GM21717 (cell line): Measurements from ENCODE around the gene KLF11.
A peak's percentile ranks its signal among the peaks of the same experiment; 100 is the strongest.

ENCODE experiments used
- ATAC-seq: cut with Tn5 transposase; IDR thresholded peaks from one replicate; pipeline ENCODE4 v1.9.1; 2021; ENCODE audit warnings: mild to moderate bottlenecking, moderate library complexity; ENCODE audit not compliant: unreplicated experiment

Gene KLF11

DNA sequence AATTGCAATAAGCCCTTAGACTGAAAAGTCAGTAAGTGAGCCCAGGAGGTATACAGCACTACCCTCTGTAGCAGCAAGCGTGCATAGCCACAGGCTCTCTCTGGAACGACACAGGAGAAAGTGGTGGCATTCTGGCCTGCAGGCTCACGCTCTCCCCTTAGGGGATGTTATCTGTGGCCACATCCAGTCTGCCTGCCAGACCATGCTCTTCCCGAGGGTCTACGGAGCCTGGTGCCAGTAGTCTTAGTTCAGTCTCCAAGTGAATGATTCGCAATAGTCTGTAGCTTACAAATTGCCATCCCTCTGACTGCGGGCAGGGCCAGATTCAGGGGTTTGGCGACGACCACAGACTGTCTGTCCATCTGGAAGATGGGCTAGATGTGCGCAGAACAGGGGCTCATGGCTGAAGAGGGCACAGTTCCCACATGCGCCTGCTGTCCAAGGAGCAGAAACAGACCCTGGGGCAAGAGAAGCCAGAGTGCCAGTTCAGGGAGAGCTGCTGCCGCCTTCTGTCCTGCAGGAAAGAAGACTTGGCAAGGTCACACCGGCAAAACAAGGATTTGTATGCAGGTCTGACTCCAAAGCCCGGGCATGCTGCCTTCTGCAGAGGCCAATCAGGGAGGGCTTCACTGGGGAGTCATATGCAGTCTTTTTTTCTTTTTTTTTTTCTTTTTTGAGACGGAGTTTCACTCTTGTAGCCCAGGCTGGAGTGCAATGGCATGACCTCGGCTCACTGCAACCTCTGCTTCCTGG, 3.5 kb upstream of the KLF11 start:
- ATAC-seq, result no peak

DNA sequence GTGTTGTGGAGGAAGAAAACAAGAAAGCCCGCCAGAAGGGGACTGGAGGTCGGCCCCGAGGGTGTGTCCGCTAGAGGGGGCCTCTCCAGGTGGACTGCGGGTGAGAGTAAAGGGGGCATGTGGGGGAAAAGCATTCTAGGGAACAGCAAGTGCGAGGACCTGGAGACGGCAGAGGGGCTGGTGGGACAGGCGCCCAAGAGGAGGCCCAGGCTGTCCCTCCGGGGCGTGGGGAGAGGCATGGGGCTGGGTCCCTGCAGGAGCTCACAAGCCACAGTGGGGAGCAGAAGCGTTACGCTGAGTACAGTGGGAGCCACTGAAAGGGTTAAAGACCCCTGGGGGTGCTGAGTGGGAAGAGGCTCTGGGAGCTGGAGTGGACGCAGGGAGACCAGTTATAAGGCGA, 1.6 kb upstream of the KLF11 start:
- ATAC-seq, result no peak

DNA sequence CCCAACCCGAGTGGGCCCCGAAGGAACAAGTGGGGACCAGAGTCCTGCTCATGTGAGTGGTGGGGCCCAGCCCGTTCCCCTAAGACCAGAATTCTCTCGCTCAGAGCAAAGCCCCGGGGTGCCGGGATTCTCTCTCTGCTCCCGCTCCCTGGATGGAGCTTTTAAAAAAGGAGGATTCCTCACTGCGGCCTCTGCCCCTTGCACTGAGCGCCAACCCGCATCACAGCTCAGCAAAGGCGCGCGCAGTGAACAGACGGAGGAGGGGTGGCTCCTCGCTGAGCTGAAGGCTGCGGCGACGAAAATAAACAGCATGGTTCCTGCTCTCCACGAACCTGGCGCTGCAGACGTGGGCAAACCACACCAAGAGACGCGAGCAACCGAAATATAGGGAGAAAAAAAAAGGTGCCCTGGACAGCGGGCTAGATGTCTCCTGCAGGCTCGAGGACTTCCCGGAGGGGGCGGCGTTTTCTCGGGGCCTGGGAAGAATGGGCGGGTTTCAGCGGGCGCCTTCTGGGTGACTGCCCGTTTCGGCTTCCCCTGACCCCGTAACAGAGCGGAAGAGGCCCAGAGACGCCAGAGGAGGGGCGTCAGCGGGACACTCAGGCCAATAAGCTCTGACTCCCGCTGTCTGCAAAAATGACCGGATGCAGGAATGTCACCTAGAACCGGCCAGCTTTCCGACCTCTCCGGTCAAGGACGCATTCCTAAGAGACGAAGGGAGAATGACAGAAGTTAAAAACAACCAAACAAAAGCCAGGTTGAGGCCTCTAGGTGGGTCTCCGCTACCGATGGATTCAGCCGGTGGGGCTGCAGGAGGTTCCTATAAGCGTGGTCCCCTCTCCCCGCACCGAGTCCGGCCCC, 819 bp upstream of the KLF11 start:
- ATAC-seq, result no peak

DNA sequence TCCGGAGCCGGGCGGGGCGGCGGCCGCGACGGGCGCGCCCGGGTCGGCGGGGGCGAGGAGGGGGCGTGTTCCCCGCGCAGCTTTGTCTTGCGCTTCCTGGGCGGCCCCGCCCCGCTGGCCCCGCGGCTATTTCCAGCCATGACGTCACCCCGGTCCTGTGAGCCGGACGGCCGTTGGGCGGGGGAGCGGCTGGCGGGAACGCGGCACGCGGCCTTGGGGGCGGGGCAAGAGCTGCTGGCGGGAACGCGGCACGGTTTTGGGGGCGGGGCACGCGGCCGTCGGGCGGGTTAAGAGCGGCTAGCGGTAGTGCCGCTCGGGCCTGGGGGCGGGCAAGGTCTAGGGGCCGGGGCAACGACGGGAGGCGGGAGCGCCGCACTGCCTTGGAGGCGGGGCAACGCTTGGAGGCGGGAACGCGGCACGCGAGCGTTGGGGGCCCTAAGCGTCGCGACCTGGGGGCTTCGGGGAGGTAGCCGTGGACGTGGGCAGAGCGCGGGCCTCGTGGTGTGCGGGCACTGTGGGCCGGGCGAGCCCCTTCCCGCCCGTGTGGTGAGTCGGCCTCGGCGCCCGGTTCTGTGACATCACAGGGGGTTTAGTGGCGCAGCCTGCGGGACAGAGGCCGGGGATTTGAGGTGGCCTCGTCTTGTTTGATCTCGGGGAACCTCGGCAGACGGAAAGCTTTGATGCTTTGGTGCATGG, 704 bp downstream of the KLF11 start:
- ATAC-seq, result peak; percentile 30

DNA sequence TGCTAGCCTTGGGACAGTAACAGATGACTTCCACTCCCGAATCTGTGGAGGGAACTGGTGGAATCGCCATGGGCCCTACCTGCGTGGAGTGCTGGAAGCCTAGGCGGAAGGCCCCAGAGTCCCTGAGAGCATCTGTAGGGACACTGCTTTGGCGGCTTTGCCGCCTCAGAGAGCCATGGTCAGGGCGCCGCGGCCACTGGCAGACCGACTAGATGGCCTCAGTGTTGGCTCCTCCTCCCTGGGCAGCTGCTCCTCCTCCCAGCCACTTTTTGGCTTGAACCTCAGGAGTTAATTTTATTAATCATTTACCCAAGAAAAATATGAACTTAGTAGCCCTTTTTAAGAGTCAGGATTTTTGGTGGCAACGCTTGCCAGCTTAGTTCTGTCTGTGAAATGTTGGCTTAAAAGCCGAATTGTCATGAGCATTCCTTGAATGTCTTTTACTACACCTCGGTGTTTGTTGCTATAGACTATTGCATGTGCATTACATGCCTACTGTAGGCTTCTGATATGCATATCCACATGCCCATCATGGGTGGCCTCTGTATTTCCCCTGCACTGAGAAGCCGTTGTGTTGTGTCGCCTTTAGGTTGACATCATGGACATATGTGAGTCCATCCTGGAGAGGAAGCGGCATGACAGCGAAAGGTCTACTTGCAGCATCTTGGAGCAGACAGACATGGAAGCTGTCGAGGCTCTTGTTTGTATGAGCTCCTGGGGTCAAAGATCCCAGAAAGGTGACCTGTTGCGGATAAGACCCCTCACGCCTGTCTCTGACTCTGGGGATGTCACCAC, 2.4 kb downstream of the KLF11 start:
- no peak for ATAC-seq

DNA sequence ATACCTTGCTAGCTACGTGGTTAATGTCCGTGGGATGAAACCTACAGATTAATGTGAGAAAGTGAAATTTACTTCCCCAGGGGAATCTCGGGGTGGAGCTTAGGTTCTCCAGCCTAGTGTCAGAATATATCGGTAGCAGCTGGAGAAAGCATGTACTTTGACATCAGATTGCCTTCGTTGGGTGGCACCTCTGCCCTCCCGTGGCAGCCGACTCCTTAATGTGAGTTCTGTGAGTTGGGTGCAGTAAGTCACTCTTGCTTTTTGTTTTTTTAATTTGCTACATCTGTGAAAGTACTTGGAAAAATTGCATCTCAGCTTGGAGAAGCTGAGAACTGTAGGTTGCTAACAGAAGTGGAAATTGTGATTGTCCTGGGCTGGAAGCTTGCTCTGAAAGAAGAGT, 3.6 kb downstream of the KLF11 start:
- ATAC-seq, result no peak

DNA sequence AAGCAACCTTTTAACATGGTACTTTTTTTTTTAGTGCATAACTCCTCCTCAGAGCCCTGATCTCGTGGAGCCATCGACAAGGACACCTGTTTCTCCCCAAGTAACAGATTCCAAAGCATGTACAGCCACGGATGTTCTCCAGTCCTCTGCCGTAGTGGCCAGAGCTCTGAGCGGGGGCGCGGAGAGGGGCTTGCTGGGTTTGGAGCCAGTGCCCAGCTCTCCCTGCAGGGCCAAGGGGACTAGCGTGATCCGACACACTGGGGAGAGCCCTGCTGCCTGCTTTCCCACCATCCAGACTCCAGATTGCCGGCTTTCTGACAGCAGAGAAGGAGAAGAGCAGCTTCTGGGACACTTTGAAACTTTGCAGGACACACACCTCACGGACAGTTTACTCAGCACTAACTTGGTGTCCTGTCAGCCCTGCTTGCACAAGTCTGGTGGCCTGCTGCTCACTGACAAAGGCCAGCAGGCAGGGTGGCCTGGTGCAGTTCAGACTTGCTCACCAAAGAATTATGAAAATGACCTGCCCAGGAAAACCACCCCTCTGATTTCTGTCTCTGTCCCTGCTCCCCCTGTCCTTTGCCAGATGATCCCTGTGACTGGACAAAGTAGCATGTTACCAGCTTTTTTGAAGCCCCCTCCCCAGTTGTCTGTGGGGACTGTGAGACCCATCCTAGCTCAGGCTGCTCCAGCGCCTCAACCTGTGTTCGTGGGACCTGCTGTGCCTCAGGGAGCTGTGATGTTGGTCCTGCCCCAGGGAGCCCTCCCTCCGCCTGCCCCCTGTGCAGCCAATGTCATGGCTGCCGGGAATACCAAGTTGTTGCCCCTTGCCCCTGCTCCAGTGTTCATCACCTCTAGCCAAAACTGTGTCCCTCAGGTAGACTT, 4.5 kb downstream of the KLF11 start:
- no peak for ATAC-seq

DNA sequence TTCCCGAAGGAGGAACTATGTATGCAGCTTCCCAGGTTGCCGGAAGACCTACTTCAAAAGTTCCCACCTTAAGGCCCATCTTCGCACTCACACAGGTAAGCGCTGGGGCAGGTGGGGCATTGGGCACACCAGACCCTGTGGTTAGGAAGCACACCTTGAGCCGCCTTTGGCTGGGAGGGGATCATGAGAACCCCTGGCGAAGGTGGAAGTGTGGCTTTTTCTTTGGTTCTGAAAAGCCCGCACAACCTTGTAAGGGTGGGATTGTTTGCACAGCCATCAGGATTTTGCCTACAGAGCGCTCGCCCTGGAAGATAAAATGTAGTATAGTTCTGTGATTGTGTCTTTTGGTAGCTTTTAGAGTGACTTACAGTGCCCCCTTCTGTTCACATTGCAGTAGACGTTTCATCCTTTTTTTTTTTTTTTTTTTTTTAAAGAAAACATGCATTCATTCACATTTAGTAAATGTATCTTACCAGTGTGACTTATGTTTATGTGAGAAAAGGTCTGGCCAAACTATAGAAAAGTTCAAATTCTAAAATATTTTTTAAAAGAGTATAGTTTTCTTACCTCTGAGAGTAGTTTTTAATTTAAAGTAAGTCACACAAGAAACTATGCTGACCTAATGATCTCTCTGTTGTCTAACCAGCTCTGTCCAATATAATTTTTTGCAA, 5.3 kb downstream of the KLF11 start:
- ATAC-seq, result no peak

DNA sequence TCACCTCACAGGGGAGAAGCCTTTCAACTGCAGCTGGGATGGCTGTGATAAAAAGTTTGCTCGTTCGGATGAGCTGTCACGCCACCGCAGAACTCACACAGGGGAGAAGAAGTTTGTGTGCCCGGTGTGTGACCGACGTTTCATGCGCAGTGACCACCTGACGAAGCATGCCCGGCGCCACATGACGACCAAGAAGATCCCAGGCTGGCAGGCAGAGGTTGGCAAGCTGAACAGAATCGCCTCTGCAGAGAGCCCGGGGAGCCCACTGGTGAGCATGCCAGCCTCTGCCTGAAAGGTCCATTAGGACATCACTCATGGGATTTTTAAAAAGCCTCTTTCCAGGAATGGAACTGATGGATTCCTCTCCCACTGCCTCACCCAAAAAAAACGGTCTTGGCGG, 8.9 kb downstream of the KLF11 start:
- ATAC-seq, result no peak

DNA sequence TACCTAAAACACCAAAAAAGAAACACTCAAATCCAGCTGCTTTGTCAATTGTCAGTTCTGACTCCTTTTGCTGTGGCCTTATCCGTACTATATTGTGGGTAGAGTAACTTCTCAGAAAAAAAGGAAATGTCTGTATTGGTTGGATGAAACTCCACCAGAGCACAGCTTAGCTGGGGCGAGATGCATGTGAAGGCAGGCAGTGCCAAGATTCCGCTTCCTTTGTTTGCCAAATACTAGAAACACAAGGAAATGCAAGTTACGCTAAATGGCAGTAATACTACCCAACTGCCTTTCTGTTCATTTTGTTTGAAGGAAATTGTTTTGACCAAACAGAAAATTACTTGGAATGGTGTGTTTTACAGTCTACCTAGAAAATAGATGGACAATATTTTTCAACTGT, 10.0 kb downstream of the KLF11 start:
- ATAC-seq, result no peak

DNA sequence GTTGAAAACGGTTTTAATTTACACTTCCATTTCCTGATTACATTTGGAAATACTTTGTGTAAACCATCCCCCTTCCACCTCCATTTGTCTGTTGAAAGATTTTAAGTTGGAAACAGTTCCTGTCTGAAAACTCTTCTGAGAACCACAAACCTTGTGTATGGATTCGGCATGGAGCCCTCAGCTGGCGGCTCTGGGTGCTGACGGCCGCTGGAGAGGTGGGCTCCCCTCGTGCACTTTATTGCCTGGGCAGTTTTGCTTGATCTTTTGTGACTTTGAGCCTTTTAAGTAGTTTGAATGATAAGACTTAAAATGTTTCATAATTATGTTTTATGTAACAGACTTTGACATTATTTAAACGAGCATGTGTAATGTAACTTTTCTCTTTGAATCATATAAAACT, 11.1 kb downstream of the KLF11 start:
- ATAC-seq, result no peak

DNA sequence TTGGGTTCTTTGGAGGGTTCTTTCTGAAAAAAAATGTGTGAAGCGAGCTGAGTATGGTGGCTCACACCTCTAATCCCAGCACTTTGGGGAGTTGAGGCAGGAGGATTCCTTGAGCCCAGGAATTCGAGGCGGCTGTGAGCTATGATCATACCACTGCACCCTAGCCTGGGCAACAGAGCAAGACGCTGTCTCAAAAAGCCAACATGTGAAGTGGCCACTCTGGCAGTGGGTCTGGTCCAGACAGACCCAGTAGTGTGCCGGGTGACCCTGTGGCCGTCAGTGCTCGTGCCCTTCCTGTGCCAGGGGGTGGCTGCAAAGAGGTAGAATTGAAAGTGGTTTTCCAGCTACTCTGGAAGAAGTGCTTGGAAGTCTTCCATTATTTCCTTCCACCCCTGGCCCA, 11.6 kb downstream of the KLF11 start:
- no peak for ATAC-seq

DNA sequence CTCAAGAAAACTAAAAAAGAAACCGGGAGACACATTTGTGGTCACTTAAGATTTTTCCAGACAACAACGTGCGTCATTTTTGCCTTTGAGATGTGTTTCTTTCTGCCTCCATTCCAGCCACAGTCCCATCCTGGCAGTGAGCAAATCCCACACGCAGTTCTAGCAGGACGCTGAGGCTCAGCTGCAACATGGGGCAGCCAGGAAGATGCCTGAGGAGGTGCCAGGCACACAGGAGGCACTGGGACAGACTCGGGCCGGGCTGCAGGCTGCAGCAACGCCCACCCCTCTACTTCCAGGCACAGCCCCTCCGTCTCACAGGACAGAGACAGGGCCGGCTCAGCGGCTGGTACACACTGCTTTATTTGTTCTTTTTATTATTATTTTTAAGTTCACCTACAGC, 13.1 kb downstream of the KLF11 start:
- no peak for ATAC-seq

DNA sequence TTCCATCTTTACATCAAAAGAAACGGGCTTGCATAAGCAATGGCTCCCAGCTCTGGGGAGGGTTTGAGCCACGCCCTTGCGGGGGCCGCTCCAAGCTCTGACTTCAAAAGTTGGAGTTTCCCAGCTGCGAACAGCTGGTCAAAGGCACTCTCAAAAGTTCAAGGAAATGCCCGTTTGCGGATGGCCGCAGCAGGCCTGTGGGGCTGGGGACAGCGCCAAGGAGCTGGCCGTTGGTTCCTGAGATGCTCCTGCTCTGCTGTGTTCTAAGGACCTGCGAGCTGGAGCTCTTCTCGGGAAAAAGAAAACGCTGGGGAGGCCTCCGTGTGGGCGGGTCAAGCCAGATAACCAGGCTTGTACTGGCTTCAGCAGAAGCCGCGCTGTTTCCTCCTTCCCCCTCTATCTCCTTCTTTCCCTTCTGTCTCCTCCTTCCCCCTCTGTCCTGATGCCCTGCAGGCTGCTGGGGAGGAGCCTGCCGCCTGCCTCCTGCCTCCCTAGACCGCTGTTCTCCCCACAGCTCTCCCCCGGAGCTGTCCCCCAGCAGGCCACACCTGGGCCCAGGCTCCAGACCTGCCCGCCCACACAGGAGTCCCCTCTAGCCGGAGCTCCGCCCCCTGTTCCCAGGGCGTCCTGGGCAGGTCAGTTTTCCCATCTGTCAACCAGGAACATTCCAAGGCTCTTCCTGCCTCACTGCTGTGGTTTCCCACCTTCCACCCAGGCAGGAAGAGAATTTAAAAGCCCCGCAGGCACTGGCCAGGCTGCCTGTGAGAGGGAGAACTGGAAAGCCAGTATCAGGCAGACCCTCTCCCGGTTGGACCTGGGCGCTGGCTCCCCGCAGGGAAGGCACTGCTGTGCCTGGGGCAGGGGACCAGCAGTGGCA, 14.1 kb downstream of the KLF11 start:
- no peak for ATAC-seq

DNA sequence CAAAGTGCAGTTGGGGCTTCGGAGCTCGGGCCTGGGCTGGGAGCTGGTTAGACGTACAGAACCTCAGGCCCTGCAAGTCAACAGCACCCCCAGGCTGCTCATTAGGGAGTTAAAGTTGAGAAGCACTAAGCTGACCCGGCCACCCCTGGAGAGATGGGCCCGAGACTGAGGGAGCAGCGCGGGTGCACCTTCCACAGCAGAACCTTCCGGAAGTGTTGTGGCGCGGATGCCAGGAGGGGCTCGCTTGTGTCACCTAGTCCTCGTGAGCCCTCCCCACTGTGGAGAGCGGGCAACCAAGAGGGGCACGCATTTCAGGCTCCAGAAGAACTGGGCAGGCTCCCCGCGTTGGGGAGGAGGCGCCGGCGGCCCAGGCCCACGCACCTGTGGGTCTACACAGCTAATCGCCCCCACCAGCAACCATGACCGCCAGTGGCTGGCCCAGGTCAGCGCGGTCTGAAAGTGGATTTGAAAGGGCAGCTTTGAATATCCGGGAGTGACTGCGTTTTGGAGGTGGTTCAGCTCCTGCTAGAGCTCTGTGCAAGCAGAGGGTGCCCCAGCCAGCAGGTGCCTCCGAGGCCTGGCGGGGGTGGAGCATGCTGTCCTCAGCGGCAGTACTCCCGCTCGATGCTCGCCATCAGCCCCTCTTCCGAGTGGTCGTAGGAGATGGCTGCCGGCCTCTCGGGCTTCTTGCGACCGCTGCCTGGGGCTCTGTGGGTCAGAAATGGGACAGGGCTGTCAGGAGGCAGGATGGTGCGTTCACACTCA, 15.1 kb downstream of the KLF11 start:
- no peak for ATAC-seq

DNA sequence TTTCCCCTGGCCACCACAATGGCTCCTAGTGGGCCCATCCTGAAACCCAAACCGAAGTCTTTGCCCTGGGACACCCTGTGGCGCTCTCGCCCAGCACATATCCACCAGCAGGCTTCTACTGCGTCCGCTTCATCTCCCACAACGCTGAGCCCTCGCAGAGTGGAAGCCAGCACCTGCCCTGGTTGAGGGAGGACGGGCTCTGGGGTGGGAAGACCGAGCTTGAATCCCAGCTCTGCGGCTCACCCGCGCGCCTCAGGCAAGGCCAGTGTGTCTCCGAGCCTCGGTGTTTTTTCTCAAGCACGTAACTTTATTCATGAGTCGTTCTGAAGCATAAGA, 15.6 kb downstream of the KLF11 start:
- ATAC-seq, result no peak

DNA sequence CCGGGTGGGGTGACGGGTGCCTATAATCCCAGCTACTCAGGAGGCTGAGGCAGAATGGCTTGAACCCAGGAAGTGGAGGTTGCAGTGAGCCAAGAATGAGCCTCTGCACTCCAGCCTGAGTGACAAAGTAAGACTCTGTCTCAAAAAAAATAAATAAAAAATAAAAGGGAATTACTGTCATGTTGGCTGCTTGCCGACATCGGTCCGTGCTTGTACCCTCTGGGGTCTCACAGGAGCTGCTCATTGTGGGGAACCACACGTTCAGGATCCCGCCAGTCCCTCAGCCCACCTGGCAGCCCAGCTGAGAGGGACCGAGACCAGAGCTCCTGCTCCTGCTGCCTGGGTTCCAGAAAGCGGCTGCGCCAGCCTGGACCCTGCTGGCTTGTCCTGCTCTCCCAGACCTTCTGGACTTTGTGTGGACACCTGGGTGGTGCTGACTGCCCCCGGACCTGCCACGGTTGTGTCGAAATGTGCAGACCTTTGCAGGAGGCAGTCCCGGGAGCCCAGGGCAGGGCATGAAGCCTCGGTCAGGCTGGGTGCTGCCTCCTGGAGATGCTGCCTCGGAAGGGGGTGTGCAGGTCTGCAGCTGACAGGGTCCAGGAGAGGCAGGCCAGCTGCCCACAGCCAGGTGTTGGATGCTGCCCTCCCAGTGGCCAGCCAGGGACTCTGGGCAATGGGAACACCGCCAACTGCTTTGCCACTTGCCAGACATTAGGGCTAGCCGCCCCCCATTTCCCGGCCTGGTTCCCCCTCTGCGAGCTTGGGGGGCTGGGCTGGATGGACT, 16.4 kb downstream of the KLF11 start:
- no peak for ATAC-seq
